Peyer's patch (tissue), 4 donors: ENCODE results near the gene FTCD. TPM values are rescaled to one million over a fixed set of nuclear protein-coding genes. Genes with fewer than 3 reads are reported as not detected.
A peak's percentile ranks its signal among the peaks of the same experiment; 100 is the strongest.
"Not testable (repeated sequence)": the region's sequence is repeated elsewhere in the genome, so short reads cannot be mapped to it uniquely, and the experiment has no call there.

Experiments
- DNase-seq, 3 donors: peaks; one replicate each; pipeline ENCODE4 v3.0.0-alpha.2; 2017 to 2019
- H3K27ac ChIP-seq, 4 donors: fragments of 200-600 bp; sonication (generic); one replicate each; pipeline ENCODE4 v1.5.1; 2016 to 2019
- H3K27me3 ChIP-seq, 2 donors: fragments of 200-600 bp; sonication (generic); one replicate each; pipeline ENCODE4 v1.5.1; 2019
- H3K36me3 ChIP-seq, 3 donors: fragments of 200-600 bp; sonication (generic); one replicate each; pipeline ENCODE4 v1.5.1; 2016 to 2019
- H3K4me1 ChIP-seq, 4 donors: fragments of 200-600 bp; sonication (generic); one replicate each; pipeline ENCODE4 v1.5.1; 2016 to 2019
- H3K4me3 ChIP-seq, 4 donors: fragments of 200-600 bp; sonication (generic); 1 replicate in 3 of 4; 2 replicates in 1 of 4; pipeline ENCODE4 v1.5.1; 2016 to 2019; ENCODE audit warnings: mild to moderate bottlenecking in 1 of 4
- H3K9me3 ChIP-seq, 4 donors: fragments of 200-600 bp; sonication (generic); one replicate each; pipeline ENCODE4 v1.5.1; 2016 to 2019; ENCODE audit warnings: mild to moderate bottlenecking in 1 of 4
- POLR2A ChIP-seq, 2 donors: fragments of 450-650 bp; IDR thresholded peaks; one replicate each; pipeline ENCODE4 v1.5.1; 2017; ENCODE audit warnings: antibody characterized with exemption in 2 of 2, mild to moderate bottlenecking in 2 of 2, moderate library complexity in 2 of 2
- total RNA-seq, 4 donors: library from RNA; depleted of rRNA; stranded (reverse); fragments of >200 nt; gene quantifications; one replicate each; pipeline ENCODE4 v1.1.0, GENCODE V29; 2016
- TF ChIP-seq, protein P1 (sequence below), 6 experiments: fragments of 450-650 bp in 4 of 6; fragments of 200-600 bp in 2 of 6; sonication (generic) in 1 of 6; IDR thresholded peaks; one replicate each; pipeline ENCODE4 v1.5.1; 2017 to 2019; ENCODE audit warnings: antibody characterized with exemption in 6 of 6, mild to moderate bottlenecking in 3 of 6, moderate library complexity in 1 of 6

FTCD gene
- total RNA-seq, 4 donors from 2014 or later = 0.67 to 1.0 TPM; not detected in 2

DNA sequence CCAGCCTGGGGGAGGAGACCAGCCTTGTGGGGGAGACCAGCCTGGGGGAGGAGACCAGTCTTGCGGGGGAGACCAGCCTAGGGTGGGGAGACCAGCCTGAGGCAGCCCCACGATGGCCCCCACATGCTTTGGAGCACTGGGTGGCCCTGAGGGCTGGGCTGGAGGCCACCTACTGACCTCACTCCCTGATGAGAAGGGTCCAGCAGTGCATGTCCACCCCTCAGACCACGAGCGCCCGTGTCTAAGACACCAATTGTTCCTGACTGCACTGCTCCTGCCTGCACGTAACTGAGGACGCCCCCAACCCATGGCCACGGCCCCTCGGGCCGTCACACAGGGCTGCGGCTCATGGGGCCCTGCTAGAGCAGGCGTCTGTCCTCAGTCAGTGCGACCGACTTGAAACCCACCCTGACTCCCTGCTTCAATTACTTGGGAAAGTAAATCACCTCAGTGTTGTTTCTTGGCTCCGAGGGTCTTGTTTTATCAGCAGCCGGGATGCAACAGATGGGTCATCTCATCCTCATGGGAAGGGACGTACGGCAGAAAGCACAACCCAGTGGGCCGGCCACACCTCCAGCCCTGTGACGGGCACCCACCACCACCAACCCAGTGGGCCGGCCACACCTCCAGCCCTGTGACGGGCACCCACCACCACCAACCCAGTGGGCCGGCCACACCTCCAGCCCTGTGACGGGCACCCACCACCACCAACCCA, 28.7 kb upstream of the FTCD start, which contains the start of gene SPATC1L:
SPATC1L (minus strand) TSS at position 550 of the 715 bp plus-strand sequence. CDS start 1,643 bp downstream, outside the sequence.
- no peaks in the 10 kb centered on the region for H3K36me3 ChIP-seq
- DNase-seq = peak; percentile 45 to 74 (median 56)
- no peaks in the 10 kb centered on the region for H3K9me3 ChIP-seq
- TF ChIP-seq, protein P1, sequence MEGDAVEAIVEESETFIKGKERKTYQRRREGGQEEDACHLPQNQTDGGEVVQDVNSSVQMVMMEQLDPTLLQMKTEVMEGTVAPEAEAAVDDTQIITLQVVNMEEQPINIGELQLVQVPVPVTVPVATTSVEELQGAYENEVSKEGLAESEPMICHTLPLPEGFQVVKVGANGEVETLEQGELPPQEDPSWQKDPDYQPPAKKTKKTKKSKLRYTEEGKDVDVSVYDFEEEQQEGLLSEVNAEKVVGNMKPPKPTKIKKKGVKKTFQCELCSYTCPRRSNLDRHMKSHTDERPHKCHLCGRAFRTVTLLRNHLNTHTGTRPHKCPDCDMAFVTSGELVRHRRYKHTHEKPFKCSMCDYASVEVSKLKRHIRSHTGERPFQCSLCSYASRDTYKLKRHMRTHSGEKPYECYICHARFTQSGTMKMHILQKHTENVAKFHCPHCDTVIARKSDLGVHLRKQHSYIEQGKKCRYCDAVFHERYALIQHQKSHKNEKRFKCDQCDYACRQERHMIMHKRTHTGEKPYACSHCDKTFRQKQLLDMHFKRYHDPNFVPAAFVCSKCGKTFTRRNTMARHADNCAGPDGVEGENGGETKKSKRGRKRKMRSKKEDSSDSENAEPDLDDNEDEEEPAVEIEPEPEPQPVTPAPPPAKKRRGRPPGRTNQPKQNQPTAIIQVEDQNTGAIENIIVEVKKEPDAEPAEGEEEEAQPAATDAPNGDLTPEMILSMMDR (IDR thresholded peaks at IDR 0.05) = no peak
- TF ChIP-seq POLR2A (IDR thresholded peaks at IDR 0.05) = no peak
- no peaks in the 10 kb centered on the region for H3K27me3 ChIP-seq
- H3K4me3 ChIP-seq = peak within 1 kb of the TSS; percentile 36 to 63 (median 54)
- peak within 1 kb of the TSS; percentile 36 to 91 (median 70) for H3K27ac ChIP-seq
- H3K4me1 ChIP-seq = peaks cover 0 to 6% (median 0%) of the 10 kb centered on the region in 4 donors

DNA sequence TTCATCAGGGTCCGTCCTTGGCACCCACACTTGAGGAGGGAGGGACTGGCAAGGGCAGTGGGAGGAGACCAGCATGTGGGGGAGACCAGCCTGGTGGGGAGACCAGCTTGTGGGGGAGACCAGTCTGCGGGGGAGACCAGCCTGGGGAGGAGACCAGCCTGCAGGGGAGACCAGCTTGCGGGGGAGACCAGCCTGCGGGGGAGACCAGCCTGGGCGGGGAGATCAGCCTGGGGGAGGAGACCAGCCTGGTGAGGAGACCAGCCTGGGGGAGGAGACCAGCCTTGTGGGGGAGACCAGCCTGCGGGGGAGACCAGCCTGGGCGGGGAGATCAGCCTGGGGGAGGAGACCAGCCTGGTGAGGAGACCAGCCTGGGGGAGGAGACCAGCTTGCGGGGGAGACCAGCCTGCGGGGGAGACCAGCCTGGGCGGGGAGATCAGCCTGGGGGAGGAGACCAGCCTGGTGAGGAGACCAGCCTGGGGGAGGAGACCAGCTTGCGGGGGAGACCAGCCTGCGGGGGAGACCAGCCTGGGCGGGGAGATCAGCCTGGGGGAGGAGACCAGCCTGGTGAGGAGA, 28.0 kb upstream of the FTCD start:
- Histone ChIP-seq H3K4me3 (peak overlapping the region in 2 of 4 donors; percentile 49 to 63), H3K27ac (peak overlapping the region in 1 of 4 donors; percentile 91)
- not testable (repeated sequence) for H3K4me1 ChIP-seq, H3K36me3 ChIP-seq, H3K27me3 ChIP-seq, DNase-seq, H3K9me3 ChIP-seq

DNA sequence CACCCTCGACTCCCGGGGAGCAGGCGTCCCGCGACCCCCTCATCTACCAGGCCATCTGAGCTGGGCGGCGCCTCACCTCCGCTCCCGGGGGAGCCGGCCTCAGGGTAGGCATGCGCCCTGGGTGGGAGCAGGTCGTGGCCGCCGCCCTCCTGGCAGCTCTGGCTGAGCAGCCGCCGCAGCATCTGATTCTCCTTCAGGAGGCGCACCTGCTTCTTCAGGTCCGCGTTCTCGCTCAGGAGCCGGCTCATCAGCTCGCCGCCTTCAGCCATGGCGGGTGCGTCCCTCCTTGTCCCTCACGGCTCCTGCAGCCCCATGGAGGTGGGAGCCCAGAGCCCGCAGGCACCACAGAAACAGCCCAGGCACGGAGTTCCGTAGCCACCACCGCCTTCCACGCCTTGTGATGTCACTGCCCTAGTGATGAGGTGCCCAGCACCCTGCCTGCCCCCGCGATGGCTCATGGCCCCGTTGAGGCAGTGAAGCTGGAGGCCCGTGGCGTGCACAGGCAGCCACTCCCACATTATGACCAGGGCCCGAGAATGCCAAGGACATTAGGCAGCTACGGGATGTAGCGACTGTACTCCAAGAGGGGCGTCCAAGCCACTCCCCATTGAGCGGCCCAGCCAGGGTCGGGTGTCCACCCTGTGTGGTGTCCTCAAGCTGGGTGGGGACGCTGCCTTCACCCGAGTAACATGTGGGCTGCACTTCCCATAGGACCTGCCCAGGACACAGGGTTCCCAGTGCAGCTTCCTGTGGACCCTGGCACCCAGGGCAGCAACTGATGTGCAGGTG, 27.4 kb upstream of the FTCD start:
- no peaks in the 10 kb centered on the region for H3K27me3 ChIP-seq
- H3K36me3 ChIP-seq = no peaks in the 10 kb centered on the region
- no peak overlapping the region for H3K4me3 ChIP-seq
- TF ChIP-seq, protein P1 (IDR thresholded peaks at IDR 0.05) = no peak
- no peak for TF ChIP-seq POLR2A (IDR thresholded peaks at IDR 0.05)
- peak overlapping the region in 1 of 4 donors; percentile 17 for H3K27ac ChIP-seq
- no peaks in the 10 kb centered on the region for H3K9me3 ChIP-seq
- peak in 2 of 3 donors; percentile 16 to 53 for DNase-seq
- no peaks in the 10 kb centered on the region for H3K4me1 ChIP-seq

DNA sequence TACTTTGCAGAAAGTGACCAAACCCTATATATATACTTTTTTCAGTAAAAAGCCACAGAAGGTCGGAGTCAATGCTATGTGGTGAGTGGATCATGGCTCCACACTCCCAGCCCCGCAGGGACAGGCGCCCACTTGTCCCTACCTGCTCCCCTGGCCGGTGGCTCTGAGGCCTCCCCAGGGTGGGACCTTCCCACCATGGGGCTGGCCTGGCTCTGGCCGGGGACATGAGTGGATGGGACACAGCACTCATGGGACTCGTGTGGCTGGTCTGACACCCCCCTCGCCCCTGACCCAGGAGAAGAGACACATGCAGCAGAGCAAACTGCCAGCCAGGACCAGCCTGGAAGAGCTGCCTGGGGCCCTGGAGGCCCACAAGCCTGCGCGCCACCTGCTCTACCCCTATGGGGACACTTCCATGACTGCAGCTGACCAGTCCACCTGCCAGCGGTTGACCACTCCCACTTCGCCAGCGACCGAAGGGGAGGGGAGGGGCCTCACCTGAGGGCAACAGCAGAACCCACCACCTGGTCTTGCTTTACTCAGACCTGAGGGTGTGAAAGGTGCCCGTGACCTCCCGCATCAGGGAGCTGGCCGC, 26.7 kb upstream of the FTCD start:
- H3K27ac ChIP-seq = no peak overlapping the region
- H3K36me3 ChIP-seq = no peaks in the 10 kb centered on the region
- TF ChIP-seq, protein P1 (IDR thresholded peaks at IDR 0.05) = no peak
- TF ChIP-seq POLR2A (IDR thresholded peaks at IDR 0.05) = no peak
- no peak overlapping the region for H3K4me3 ChIP-seq
- no peaks in the 10 kb centered on the region for H3K4me1 ChIP-seq
- no peaks in the 10 kb centered on the region for H3K9me3 ChIP-seq
- peak in 2 of 3 donors; percentile 3 to 45 for DNase-seq
- H3K27me3 ChIP-seq = no peaks in the 10 kb centered on the region

DNA sequence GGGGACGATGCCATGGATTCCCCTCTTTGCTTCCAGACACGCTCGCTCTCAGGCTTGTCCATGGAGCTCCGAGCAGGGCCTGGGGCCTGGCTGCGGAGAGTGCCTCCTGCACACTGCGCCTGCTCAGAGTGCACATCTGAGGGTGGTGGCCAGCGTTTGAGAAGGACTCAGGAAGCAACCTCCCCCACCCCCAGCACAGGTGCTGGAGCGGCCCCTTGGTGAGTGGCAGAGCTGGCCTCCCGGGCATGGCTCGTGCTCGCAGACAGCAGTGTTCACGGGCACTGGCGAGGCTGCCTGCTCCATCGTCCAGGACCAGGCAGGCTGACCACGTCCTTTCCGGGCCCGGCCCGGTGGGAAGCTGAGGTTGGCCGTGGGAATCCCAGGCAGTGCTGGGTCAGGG, 26.1 kb upstream of the FTCD start:
- TF ChIP-seq, protein P1 (IDR thresholded peaks at IDR 0.05) = no peak
- TF ChIP-seq POLR2A (IDR thresholded peaks at IDR 0.05) = no peak
- no peaks in the 10 kb centered on the region for H3K27me3 ChIP-seq
- no peaks in the 10 kb centered on the region for H3K4me1 ChIP-seq
- H3K36me3 ChIP-seq = no peaks in the 10 kb centered on the region
- no peaks in the 10 kb centered on the region for H3K9me3 ChIP-seq
- peak in 2 of 3 donors; percentile 14 to 42 for DNase-seq
- no peak overlapping the region for H3K4me3 ChIP-seq
- H3K27ac ChIP-seq = no peak overlapping the region
